HCT116 (cell line): ENCODE measurements around the gene ARRDC4. TPM values are rescaled to one million over a fixed set of nuclear protein-coding genes. Genes with fewer than 3 reads are reported as not detected.

Experiments
- ATAC-seq: fragments of 200-7000 bp; cut with Tn5 transposase; 2 replicates; pipeline ENCODE4 v1.9.1; 2020; ENCODE audit warnings: mild to moderate bottlenecking, moderate library complexity
- BruUV-seq: library from RNA; stranded (reverse); fragments of 400-500 nt; replicated peaks from 2 replicates; lab custom pipeline; 2021; lab: Mats Ljungman, UMichigan
- CTCF ChIA-PET: fragments of 300-600 bp; sonication (Branson Sonifier 250); formaldehyde crosslinking; loops from one replicate; lab custom pipeline; 2021; ENCODE audit warnings: antibody characterized with exemption; lab: Charles Lee
- POLR2A ChIA-PET: fragments of 300-600, 350-600 bp; sonication (Branson Sonifier 250); formaldehyde crosslinking; loops from one replicate; lab custom pipeline; 2021; ENCODE audit warnings: antibody characterized with exemption; lab: Charles Lee
- RAD21 ChIA-PET, 2 experiments: fragments of 300-600 bp; sonication (Branson Sonifier 250); formaldehyde crosslinking; loops; one replicate each; lab custom pipeline; 2023; ENCODE audit warnings: low total read pairs in 2 of 2; ENCODE audit not compliant: uncharacterized antibody in 2 of 2, unreplicated experiment in 2 of 2, low non-redundant PET in 1 of 2; lab: Charles Lee
- DNase-seq: peaks from one replicate; pipeline ENCODE4 v3.0.0-alpha.2; 2010; ENCODE audit warnings: low read depth, low spot score
- H2AFZ ChIP-seq: fragments of 200-600 bp; shearing (Covaris generic), sonication (generic); 2 replicates; pipeline ENCODE4 v1.6.1; 2017; ENCODE audit warnings: low read depth, mixed run types, mixed read lengths, antibody characterized with exemption, low read length; ENCODE audit not compliant: poor library complexity, severe bottlenecking
- H3K27ac ChIP-seq: 2 replicates; pipeline ENCODE4 v1.5.1; 2012; ENCODE audit warnings: low read depth, low read length
- H3K27me3 ChIP-seq: fragments of 200-600 bp; sonication (generic); 2 replicates; pipeline ENCODE4 v1.6.1; 2016; ENCODE audit warnings: mixed run types, low read length, mixed read lengths; ENCODE audit not compliant: insufficient read depth
- H3K36me3 ChIP-seq, 2 experiments: fragments of 200-500 bp in 1 of 2; fragments of 200-600 bp in 1 of 2; sonication (Bioruptor generic) in 1 of 2; sonication (generic) in 1 of 2; 2 replicates each; pipeline versions ENCODE4 v1.5.1 to v1.6.1; 2014 to 2016; ENCODE audit warnings: low read length in 2 of 2, inconsistent platforms in 1 of 2, mixed read lengths in 1 of 2, mixed run types in 1 of 2; ENCODE audit not compliant: insufficient read depth in 2 of 2, control insufficient read depth in 1 of 2
- H3K4me1 ChIP-seq, 2 experiments: fragments of 200-600 bp in 1 of 2; sonication (generic) in 1 of 2; 2 replicates each; pipeline versions ENCODE4 v1.5.1 to v1.6.1; 2012 to 2017; ENCODE audit warnings: low read length in 2 of 2, inconsistent platforms in 1 of 2, mild to moderate bottlenecking in 1 of 2, mixed read lengths in 1 of 2, mixed run types in 1 of 2, moderate library complexity in 1 of 2; ENCODE audit not compliant: insufficient read depth in 2 of 2, control insufficient read depth in 1 of 2
- H3K4me2 ChIP-seq: fragments of 200-600 bp; sonication (generic); 2 replicates; pipeline ENCODE4 v1.6.1; 2017; ENCODE audit warnings: mixed run types, low read length, mixed read lengths
- H3K4me3 ChIP-seq, 2 experiments: fragments of 200-600 bp in 1 of 2; sonication (generic) in 1 of 2; replicated peaks in 1 of 2; 2 replicates each; pipeline ENCODE4 v1.5.1; 2011 to 2016; ENCODE audit warnings: low read length in 2 of 2, control low read depth in 1 of 2, low read depth in 1 of 2, mild to moderate bottlenecking in 1 of 2, mixed read lengths in 1 of 2, mixed run types in 1 of 2
- H3K79me2 ChIP-seq: fragments of 200-600 bp; sonication (generic); 2 replicates; pipeline ENCODE4 v1.6.1; 2017; ENCODE audit warnings: mild to moderate bottlenecking, mixed run types, low read length, moderate library complexity, mixed read lengths; ENCODE audit not compliant: insufficient read depth
- H3K9ac ChIP-seq: fragments of 200-600 bp; sonication (generic); 2 replicates; pipeline ENCODE4 v1.6.1; 2016; ENCODE audit warnings: low read length, mixed read lengths
- H3K9me2 ChIP-seq: fragments of 200-600 bp; sonication (generic), shearing (Covaris generic); 2 replicates; pipeline ENCODE4 v1.6.1; 2017; ENCODE audit warnings: mixed run types, mild to moderate bottlenecking, moderate library complexity; ENCODE audit not compliant: insufficient read depth
- H3K9me3 ChIP-seq, 2 experiments: fragments of 200-500 bp in 1 of 2; fragments of 200-600 bp in 1 of 2; sonication (Bioruptor generic) in 1 of 2; sonication (generic) in 1 of 2; 2 replicates each; pipeline ENCODE4 v1.6.1; 2014 to 2017; ENCODE audit warnings: low read length in 2 of 2, mixed read lengths in 2 of 2, inconsistent platforms in 1 of 2, low read depth in 1 of 2, mild to moderate bottlenecking in 1 of 2, mixed run types in 1 of 2, moderate library complexity in 1 of 2; ENCODE audit not compliant: control insufficient read depth in 1 of 2, insufficient read depth in 1 of 2
- H4K20me1 ChIP-seq: fragments of 200-600 bp; sonication (generic), shearing (Covaris generic); 2 replicates; pipeline ENCODE4 v1.6.1; 2017; ENCODE audit warnings: mixed run types, mild to moderate bottlenecking, moderate library complexity; ENCODE audit not compliant: insufficient read depth
- CTCF ChIP-seq, 3 experiments: fragments of 200-600 bp in 1 of 3; sonication (generic) in 1 of 3; IDR thresholded peaks in 2 of 3; conservative IDR thresholded peaks in 1 of 3; 2 replicates each; pipeline ENCODE4 v1.5.1; 2012 to 2017; ENCODE audit warnings: low read depth in 2 of 3, low read length in 2 of 3, antibody characterized with exemption in 1 of 3, borderline replicate concordance in 1 of 3, control low read depth in 1 of 3, mild to moderate bottlenecking in 1 of 3, mixed read lengths in 1 of 3, mixed run types in 1 of 3, moderate library complexity in 1 of 3; ENCODE audit not compliant: insufficient read depth in 1 of 3
- EZH2 ChIP-seq: fragments of 200-600 bp; sonication (generic); IDR thresholded peaks from 2 replicates; pipeline ENCODE4 v1.6.1; 2017; ENCODE audit warnings: antibody characterized with exemption, mixed run types
- EZH2phosphoT487 ChIP-seq: fragments of 200-600 bp; IDR thresholded peaks from 2 replicates; pipeline ENCODE4 v1.6.1; 2018; ENCODE audit warnings: antibody characterized with exemption, borderline replicate concordance
- FOSL1 ChIP-seq: IDR thresholded peaks from 2 replicates; pipeline ENCODE4 v1.6.1; 2012; ENCODE audit warnings: low read depth
- JUND ChIP-seq: IDR thresholded peaks from 2 replicates; pipeline ENCODE4 v1.6.1; 2012
- TCF7L2 ChIP-seq: IDR thresholded peaks from 2 replicates; pipeline ENCODE4 v1.7.0; 2011; ENCODE audit warnings: borderline replicate concordance, inconsistent platforms; ENCODE audit not compliant: insufficient read depth, insufficient read length; ENCODE audit errors: extremely low read depth
- ZBTB33 ChIP-seq: IDR thresholded peaks from 2 replicates; pipeline ENCODE4 v1.6.1; 2011; ENCODE audit warnings: mild to moderate bottlenecking, low read length, moderate library complexity; ENCODE audit not compliant: insufficient replicate concordance; ENCODE audit errors: extremely low read depth
- intact Hi-C: fragments of 100-400 bp; cut with micrococcal nuclease; formaldehyde crosslinking; loops from 2 replicates; pipeline ENCODE4 v1.10.0; 2022
- total RNA-seq: library from RNA; stranded (reverse); gene quantifications from one replicate; pipeline ENCODE4 v1.2.1, GENCODE V29; 2021; ENCODE audit not compliant: unreplicated experiment

ARRDC4 gene
- total RNA-seq, 1 experiment from 2014 or later, result 19.6 TPM

GRCh38 chr15:98013631-98014030, 53.1 kb downstream of the ARRDC4 start:
- POLR2A ChIA-PET, result no interaction called here
- Histone ChIP-seq H3K9me3 (no peaks in the 10 kb centered on the region), H3K36me3 (no peaks in the 10 kb centered on the region), H3K4me3 (no peak overlapping the region), H3K9me2 (no peaks in the 10 kb centered on the region), H3K79me2 (no peaks in the 10 kb centered on the region), H3K27ac (no peak overlapping the region), H3K27me3 (peaks cover 39% of the 10 kb centered on the region), H2AFZ (no peak overlapping the region), H3K9ac (no peak overlapping the region), H4K20me1 (no peaks in the 10 kb centered on the region), H3K4me1 (no peaks in the 10 kb centered on the region), H3K4me2 (no peak overlapping the region)
- DNase-seq (no peak), ATAC-seq (no peak)
- TF ChIP-seq ZBTB33, result no peak
- BruUV-seq, result no TSS peak
- RAD21 ChIA-PET, result no interaction called here
- intact Hi-C loops, result no loop called here
- CTCF ChIA-PET, result no interaction called here

- BruUV-seq, result no TSS peak
- no peak for ATAC-seq
- intact Hi-C loops, result no loop called here
- H3K4me1 ChIP-seq, result no peaks in the 10 kb centered on the region
- no peak overlapping the region for H3K4me3 ChIP-seq
- H3K9ac ChIP-seq, result no peak overlapping the region
- peaks cover 37% of the 10 kb centered on the region for H3K27me3 ChIP-seq
- no peaks in the 10 kb centered on the region for H3K9me2 ChIP-seq
- H3K9me3 ChIP-seq, result no peaks in the 10 kb centered on the region
- ChIA-PET RAD21 (no interaction called here), POLR2A (no interaction called here), CTCF (no interaction called here)
- no peaks in the 10 kb centered on the region for H3K79me2 ChIP-seq
- no peak for TF ChIP-seq FOSL1
- no peak for TF ChIP-seq EZH2phosphoT487
- TF ChIP-seq CTCF (IDR thresholded peaks at IDR 0.05 in 2 of 3, conservative IDR thresholded peaks at IDR 0.05 in 1 of 3; ENCODE audit: borderline replicate concordance in 1 of 3, insufficient read depth in 1 of 3, low read depth in 2 of 3, low read length in 2 of 3), result no peak
- no peak for TF ChIP-seq JUND
- TF ChIP-seq TCF7L2, result no peak
- no peak for TF ChIP-seq EZH2
- no peak for TF ChIP-seq ZBTB33
- no peak for DNase-seq
- H4K20me1 ChIP-seq, result no peaks in the 10 kb centered on the region
- no peak overlapping the region for H3K27ac ChIP-seq
- H3K4me2 ChIP-seq, result no peak overlapping the region
- no peak overlapping the region for H2AFZ ChIP-seq
- no peaks in the 10 kb centered on the region for H3K36me3 ChIP-seq
These were observed 56.9 kb downstream of the ARRDC4 start for GRCh38 chr15:98017150-98017964.
